ENCODE data around the gene LGR6.

Gene LGR6

DNA sequence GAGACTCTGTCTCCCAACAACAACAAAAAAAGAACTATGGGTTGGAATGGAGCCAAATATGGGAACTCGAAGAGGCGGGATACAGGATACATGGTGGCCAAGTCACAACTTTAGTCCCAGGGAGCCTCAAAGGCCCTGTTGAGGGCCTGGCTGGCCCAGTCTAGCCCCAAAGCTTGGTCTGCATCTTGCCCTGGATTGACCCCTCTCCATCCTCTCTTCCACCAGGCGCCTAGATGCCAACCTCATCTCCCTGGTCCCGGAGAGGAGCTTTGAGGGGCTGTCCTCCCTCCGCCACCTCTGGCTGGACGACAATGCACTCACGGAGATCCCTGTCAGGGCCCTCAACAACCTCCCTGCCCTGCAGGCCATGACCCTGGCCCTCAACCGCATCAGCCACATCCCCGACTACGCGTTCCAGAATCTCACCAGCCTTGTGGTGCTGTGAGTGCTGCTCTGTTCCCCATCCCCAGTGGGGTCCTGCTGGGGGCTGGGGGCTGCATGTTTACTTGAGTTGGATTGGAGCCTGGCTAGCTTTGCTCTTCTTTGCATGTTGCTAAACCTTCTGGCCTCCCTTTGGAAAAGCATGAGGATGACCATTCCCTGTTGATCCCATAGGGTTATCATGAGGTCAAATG, 82.6 kb downstream of the LGR6 start:
- TF ChIP-seq GLIS3 (CRISPR knock-in tag; IDR thresholded peaks at IDR 0.05) = no peak
- no peak for TF ChIP-seq CSDC2 (CRISPR knock-in tag; IDR thresholded peaks at IDR 0.05)
- TF ChIP-seq ESRRG (CRISPR knock-in tag; IDR thresholded peaks at IDR 0.05) = no peak
- TF ChIP-seq, protein P1, sequence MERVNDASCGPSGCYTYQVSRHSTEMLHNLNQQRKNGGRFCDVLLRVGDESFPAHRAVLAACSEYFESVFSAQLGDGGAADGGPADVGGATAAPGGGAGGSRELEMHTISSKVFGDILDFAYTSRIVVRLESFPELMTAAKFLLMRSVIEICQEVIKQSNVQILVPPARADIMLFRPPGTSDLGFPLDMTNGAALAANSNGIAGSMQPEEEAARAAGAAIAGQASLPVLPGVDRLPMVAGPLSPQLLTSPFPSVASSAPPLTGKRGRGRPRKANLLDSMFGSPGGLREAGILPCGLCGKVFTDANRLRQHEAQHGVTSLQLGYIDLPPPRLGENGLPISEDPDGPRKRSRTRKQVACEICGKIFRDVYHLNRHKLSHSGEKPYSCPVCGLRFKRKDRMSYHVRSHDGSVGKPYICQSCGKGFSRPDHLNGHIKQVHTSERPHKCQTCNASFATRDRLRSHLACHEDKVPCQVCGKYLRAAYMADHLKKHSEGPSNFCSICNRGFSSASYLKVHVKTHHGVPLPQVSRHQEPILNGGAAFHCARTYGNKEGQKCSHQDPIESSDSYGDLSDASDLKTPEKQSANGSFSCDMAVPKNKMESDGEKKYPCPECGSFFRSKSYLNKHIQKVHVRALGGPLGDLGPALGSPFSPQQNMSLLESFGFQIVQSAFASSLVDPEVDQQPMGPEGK (CRISPR knock-in tag; IDR thresholded peaks at IDR 0.05; ENCODE audit: borderline replicate concordance) = no peak
- no peak for TF ChIP-seq ZNF565 (CRISPR knock-in tag; conservative IDR thresholded peaks at IDR 0.05; ENCODE audit: low read depth)
- no peak for TF ChIP-seq ZNF70 (CRISPR knock-in tag; IDR thresholded peaks at IDR 0.05)
- TF ChIP-seq, protein P2, sequence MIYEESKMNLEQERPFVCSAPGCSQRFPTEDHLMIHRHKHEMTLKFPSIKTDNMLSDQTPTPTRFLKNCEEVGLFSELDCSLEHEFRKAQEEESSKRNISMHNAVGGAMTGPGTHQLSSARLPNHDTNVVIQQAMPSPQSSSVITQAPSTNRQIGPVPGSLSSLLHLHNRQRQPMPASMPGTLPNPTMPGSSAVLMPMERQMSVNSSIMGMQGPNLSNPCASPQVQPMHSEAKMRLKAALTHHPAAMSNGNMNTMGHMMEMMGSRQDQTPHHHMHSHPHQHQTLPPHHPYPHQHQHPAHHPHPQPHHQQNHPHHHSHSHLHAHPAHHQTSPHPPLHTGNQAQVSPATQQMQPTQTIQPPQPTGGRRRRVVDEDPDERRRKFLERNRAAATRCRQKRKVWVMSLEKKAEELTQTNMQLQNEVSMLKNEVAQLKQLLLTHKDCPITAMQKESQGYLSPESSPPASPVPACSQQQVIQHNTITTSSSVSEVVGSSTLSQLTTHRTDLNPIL (CRISPR knock-in tag; IDR thresholded peaks at IDR 0.05; ENCODE audit: low read depth) = no peak
- TF ChIP-seq RARB (CRISPR knock-in tag; IDR thresholded peaks at IDR 0.05) = no peak
- TF ChIP-seq, protein P3, sequence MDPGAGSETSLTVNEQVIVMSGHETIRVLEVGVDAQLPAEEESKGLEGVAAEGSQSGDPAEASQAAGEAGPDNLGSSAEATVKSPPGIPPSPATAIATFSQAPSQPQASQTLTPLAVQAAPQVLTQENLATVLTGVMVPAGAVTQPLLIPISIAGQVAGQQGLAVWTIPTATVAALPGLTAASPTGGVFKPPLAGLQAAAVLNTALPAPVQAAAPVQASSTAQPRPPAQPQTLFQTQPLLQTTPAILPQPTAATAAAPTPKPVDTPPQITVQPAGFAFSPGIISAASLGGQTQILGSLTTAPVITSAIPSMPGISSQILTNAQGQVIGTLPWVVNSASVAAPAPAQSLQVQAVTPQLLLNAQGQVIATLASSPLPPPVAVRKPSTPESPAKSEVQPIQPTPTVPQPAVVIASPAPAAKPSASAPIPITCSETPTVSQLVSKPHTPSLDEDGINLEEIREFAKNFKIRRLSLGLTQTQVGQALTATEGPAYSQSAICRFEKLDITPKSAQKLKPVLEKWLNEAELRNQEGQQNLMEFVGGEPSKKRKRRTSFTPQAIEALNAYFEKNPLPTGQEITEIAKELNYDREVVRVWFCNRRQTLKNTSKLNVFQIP (CRISPR knock-in tag; IDR thresholded peaks at IDR 0.05; ENCODE audit: borderline replicate concordance, low read depth) = no peak
- TF ChIP-seq ISL1 (CRISPR knock-in tag; IDR thresholded peaks at IDR 0.05) = no peak
- TF ChIP-seq, protein P4, sequence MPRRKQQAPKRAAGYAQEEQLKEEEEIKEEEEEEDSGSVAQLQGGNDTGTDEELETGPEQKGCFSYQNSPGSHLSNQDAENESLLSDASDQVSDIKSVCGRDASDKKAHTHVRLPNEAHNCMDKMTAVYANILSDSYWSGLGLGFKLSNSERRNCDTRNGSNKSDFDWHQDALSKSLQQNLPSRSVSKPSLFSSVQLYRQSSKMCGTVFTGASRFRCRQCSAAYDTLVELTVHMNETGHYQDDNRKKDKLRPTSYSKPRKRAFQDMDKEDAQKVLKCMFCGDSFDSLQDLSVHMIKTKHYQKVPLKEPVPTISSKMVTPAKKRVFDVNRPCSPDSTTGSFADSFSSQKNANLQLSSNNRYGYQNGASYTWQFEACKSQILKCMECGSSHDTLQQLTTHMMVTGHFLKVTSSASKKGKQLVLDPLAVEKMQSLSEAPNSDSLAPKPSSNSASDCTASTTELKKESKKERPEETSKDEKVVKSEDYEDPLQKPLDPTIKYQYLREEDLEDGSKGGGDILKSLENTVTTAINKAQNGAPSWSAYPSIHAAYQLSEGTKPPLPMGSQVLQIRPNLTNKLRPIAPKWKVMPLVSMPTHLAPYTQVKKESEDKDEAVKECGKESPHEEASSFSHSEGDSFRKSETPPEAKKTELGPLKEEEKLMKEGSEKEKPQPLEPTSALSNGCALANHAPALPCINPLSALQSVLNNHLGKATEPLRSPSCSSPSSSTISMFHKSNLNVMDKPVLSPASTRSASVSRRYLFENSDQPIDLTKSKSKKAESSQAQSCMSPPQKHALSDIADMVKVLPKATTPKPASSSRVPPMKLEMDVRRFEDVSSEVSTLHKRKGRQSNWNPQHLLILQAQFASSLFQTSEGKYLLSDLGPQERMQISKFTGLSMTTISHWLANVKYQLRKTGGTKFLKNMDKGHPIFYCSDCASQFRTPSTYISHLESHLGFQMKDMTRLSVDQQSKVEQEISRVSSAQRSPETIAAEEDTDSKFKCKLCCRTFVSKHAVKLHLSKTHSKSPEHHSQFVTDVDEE (CRISPR knock-in tag; IDR thresholded peaks at IDR 0.05) = no peak
- TF ChIP-seq ZFP3 (CRISPR knock-in tag; IDR thresholded peaks at IDR 0.05) = no peak
- no peak for TF ChIP-seq ZFP30 (CRISPR knock-in tag; IDR thresholded peaks at IDR 0.05)
- TF ChIP-seq ZNF8 (CRISPR knock-in tag; IDR thresholded peaks at IDR 0.05) = no peak
- TF ChIP-seq, protein P5, sequence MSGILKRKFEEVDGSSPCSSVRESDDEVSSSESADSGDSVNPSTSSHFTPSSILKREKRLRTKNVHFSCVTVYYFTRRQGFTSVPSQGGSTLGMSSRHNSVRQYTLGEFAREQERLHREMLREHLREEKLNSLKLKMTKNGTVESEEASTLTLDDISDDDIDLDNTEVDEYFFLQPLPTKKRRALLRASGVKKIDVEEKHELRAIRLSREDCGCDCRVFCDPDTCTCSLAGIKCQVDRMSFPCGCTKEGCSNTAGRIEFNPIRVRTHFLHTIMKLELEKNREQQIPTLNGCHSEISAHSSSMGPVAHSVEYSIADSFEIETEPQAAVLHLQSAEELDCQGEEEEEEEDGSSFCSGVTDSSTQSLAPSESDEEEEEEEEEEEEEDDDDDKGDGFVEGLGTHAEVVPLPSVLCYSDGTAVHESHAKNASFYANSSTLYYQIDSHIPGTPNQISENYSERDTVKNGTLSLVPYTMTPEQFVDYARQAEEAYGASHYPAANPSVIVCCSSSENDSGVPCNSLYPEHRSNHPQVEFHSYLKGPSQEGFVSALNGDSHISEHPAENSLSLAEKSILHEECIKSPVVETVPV (CRISPR knock-in tag; IDR thresholded peaks at IDR 0.05) = no peak
- ATAC-seq = no peak

DNA sequence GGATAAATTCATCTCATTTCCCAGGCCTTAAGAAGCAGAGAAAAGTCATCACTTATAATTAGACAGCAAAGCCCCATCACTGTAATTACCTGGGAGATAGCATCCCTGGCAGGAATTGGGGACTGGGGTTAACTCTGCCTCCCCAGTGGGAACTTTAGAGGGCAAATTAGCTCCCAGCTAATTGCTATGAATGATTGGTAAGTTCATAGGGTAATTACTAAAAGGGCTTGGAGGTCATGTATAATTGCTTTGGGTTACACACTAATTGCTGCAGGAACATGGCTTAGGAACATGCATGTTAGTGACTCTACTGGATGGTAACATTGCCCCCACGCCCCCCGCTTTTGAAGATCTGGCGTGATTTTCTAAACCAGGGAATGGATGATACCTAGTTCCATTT, 83.3 kb downstream of the LGR6 start:
- ATAC-seq = no peak
- no peak for TF ChIP-seq ZC3H10 (CRISPR knock-in tag; IDR thresholded peaks at IDR 0.05)
- TF ChIP-seq RARB (CRISPR knock-in tag; IDR thresholded peaks at IDR 0.05) = no peak
- TF ChIP-seq BACH2 (CRISPR knock-in tag; IDR thresholded peaks at IDR 0.05; ENCODE audit: borderline replicate concordance) = no peak
- no peak for TF ChIP-seq ZFP3 (CRISPR knock-in tag; IDR thresholded peaks at IDR 0.05)
- no peak for TF ChIP-seq PPARA (CRISPR knock-in tag; IDR thresholded peaks at IDR 0.05; ENCODE audit: borderline replicate concordance)
- no peak for TF ChIP-seq TOX (CRISPR knock-in tag; IDR thresholded peaks at IDR 0.05; ENCODE audit: borderline replicate concordance)
- no peak for TF ChIP-seq ZNF565 (CRISPR knock-in tag; conservative IDR thresholded peaks at IDR 0.05; ENCODE audit: low read depth)
- TF ChIP-seq ISL1 (CRISPR knock-in tag; IDR thresholded peaks at IDR 0.05) = no peak

DNA sequence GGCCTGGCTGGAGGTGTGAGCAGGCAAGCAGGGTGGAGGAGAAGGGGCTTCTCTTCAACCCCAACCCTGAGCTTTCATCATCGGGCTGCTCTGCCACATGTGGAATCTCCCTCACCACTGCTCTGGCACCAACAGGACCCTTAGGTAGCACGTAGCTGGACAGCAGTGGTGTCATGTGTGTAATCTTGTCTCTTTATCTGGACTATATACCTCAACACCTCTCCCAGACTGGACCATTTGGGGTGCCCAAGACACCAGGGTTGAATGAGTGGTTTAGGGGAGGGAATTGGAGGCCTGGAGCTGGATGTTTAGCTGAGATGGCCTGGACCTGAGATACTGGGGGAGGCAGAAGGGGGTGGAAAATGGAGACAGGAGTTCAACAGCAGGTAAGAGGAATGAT, 85.2 kb downstream of the LGR6 start:
- no peak for TF ChIP-seq SNAI2 (CRISPR knock-in tag; IDR thresholded peaks at IDR 0.05)
- TF ChIP-seq ZNF565 (CRISPR knock-in tag; conservative IDR thresholded peaks at IDR 0.05; ENCODE audit: low read depth) = no peak
- ATAC-seq = no peak
